K562 (cell line): ENCODE results near the gene RND1. TPM values are rescaled to one million over a fixed set of nuclear protein-coding genes. Genes with fewer than 3 reads are reported as not detected.

ENCODE experiments used
- ATAC-seq: fragments of 200-7000 bp; cut with Tn5 transposase; 3 replicates; pipeline ENCODE4 v1.9.1; 2020; ENCODE audit warnings: moderate library complexity
- BruUV-seq: library from RNA; stranded (reverse); fragments of 400-500 nt; replicated peaks from 2 replicates; lab custom pipeline; 2021; lab: Mats Ljungman, UMichigan
- CTCF ChIA-PET: fragments of 300-600 bp; formaldehyde crosslinking; extraction: SDS; loops from one replicate; lab custom pipeline; 2021; ENCODE audit warnings: low intra/inter-chr PET ratio; lab: Yijun Ruan, JAX
- POLR2A ChIA-PET: fragments of 300-600, 350-650 bp; sonication (Branson Sonifier 250); formaldehyde crosslinking; extraction: SDS; loops from one replicate; lab custom pipeline; 2021; ENCODE audit warnings: antibody characterized with exemption, inconsistent platforms; lab: Yijun Ruan, JAX
- DNase-seq, 4 experiments: peaks; one replicate each; pipeline versions ENCODE4 v3.0.0 to v3.0.0-alpha.2; 2011 to 2018; ENCODE audit warnings: low spot score in 3 of 4, mixed read lengths in 3 of 4; ENCODE audit errors: extremely low read depth in 1 of 4
- FAIRE-seq: peaks from 2 replicates; lab custom pipeline; 2011; peaks lifted over from hg19 to GRCh38; lab: Jason Lieb, UNC
- H2AFZ ChIP-seq: 2 replicates; pipeline ENCODE4 v1.6.0; 2011; ENCODE audit warnings: low read depth, low read length, control low read depth, inconsistent platforms
- H3K27ac ChIP-seq: fragments of 200-600 bp; 3 replicates; pipeline ENCODE4 v1.8.0; 2011; ENCODE audit warnings: low read depth, mild to moderate bottlenecking, control low read depth, inconsistent platforms, low read length, moderate library complexity, mixed read lengths; ENCODE audit errors: extremely low read depth
- H3K27me3 ChIP-seq, 2 experiments: fragments of 300-600 bp in 1 of 2; 2 replicates in 1 of 2; 3 replicates in 1 of 2; pipeline versions ENCODE4 v1.6.0 to v1.8.0; 2011; ENCODE audit warnings: inconsistent platforms in 2 of 2, low read length in 2 of 2, mild to moderate bottlenecking in 1 of 2, mixed read lengths in 1 of 2, moderate library complexity in 1 of 2; ENCODE audit not compliant: control insufficient read depth in 2 of 2, insufficient read depth in 2 of 2
- H3K36me3 ChIP-seq: fragments of 300-600 bp; 3 replicates; pipeline ENCODE4 v1.8.0; 2011; ENCODE audit warnings: mild to moderate bottlenecking, low read length, inconsistent platforms; ENCODE audit not compliant: control insufficient read depth, insufficient read depth
- H3K4me1 ChIP-seq, 2 experiments: fragments of 200-600 bp in 1 of 2; replicated peaks in 1 of 2; 2 replicates in 1 of 2; 3 replicates in 1 of 2; pipeline versions ENCODE4 v1.5.1 to v1.8.0; 2011; ENCODE audit warnings: inconsistent platforms in 2 of 2, low read length in 2 of 2, mild to moderate bottlenecking in 1 of 2, mixed read lengths in 1 of 2, moderate library complexity in 1 of 2; ENCODE audit not compliant: control insufficient read depth in 2 of 2, insufficient read depth in 2 of 2
- H3K4me2 ChIP-seq: 2 replicates; pipeline ENCODE4 v1.6.1; 2011; ENCODE audit warnings: low read length, control low read depth, inconsistent platforms, mixed read lengths; ENCODE audit not compliant: insufficient read depth
- H3K4me3 ChIP-seq: fragments of 200-600 bp; sonication (generic), shearing (Covaris generic); 2 replicates; pipeline ENCODE4 v1.5.1; 2016; ENCODE audit warnings: control low read depth, inconsistent platforms
- H3K79me2 ChIP-seq: fragments of 200-600 bp; 3 replicates; pipeline ENCODE4 v1.8.0; 2011; ENCODE audit warnings: low read length, inconsistent platforms; ENCODE audit not compliant: control insufficient read depth, insufficient read depth
- H3K9ac ChIP-seq, 2 experiments: 2 replicates each; pipeline versions ENCODE4 v1.6.0 to v1.6.1; 2011; ENCODE audit warnings: low read depth in 2 of 2, low read length in 2 of 2, control low read depth in 1 of 2, inconsistent platforms in 1 of 2, mild to moderate bottlenecking in 1 of 2, mixed read lengths in 1 of 2; ENCODE audit not compliant: insufficient read depth in 1 of 2
- H3K9me1 ChIP-seq: one replicate; pipeline ENCODE4 v1.6.0; 2011; ENCODE audit warnings: inconsistent platforms, mild to moderate bottlenecking, low read length, moderate library complexity; ENCODE audit not compliant: control insufficient read depth, insufficient read depth
- H3K9me3 ChIP-seq: replicated peaks from 2 replicates; pipeline ENCODE4 v1.5.1; 2011; ENCODE audit warnings: low read depth, low read length, inconsistent platforms; ENCODE audit not compliant: control insufficient read depth, insufficient read depth
- H4K20me1 ChIP-seq: replicated peaks from 2 replicates; pipeline ENCODE4 v1.6.1; 2011; ENCODE audit warnings: low read length, inconsistent platforms, mixed read lengths; ENCODE audit not compliant: control insufficient read depth, insufficient read depth
- ARID1B ChIP-seq: fragments of 450-650 bp; IDR thresholded peaks from 2 replicates; pipeline ENCODE4 v1.6.1; 2016; ENCODE audit warnings: antibody characterized with exemption, mild to moderate bottlenecking, inconsistent platforms
- BRF1 ChIP-seq: IDR thresholded peaks from 3 replicates; pipeline ENCODE4 v1.6.1; 2011; ENCODE audit warnings: borderline replicate concordance, mild to moderate bottlenecking; ENCODE audit not compliant: insufficient read length; ENCODE audit errors: extremely low read depth
- CREBBP ChIP-seq: IDR thresholded peaks from one replicate; pipeline ENCODE4 v1.6.1; 2012; ENCODE audit warnings: low read depth, mild to moderate bottlenecking, control low read depth, inconsistent platforms, low read length
- GTF2E2 ChIP-seq: fragments of 200-800 bp; sonication (Bioruptor generic); IDR thresholded peaks from 2 replicates; pipeline ENCODE4 v1.6.1; 2016; ENCODE audit warnings: missing genetic modification characterization, missing compliant biosample characterization
- MEF2A ChIP-seq: IDR thresholded peaks from 2 replicates; pipeline ENCODE4 v1.6.1; 2011; ENCODE audit warnings: low read depth, mild to moderate bottlenecking, low read length, moderate library complexity; ENCODE audit not compliant: control insufficient read depth
- MTA1 ChIP-seq: fragments of 450-650 bp; IDR thresholded peaks from 2 replicates; pipeline ENCODE4 v1.6.1; 2017; ENCODE audit warnings: borderline replicate concordance
- NBN ChIP-seq: fragments of 450-650 bp; IDR thresholded peaks from 2 replicates; pipeline ENCODE4 v1.6.1; 2016; ENCODE audit warnings: low read depth, mild to moderate bottlenecking
- NELFE ChIP-seq: IDR thresholded peaks from 2 replicates; pipeline ENCODE4 v1.6.1; 2011; ENCODE audit warnings: mild to moderate bottlenecking; ENCODE audit not compliant: insufficient read depth, insufficient read length
- NFYB ChIP-seq: IDR thresholded peaks from 2 replicates; pipeline ENCODE4 v1.6.1; 2011; ENCODE audit warnings: mild to moderate bottlenecking, moderate library complexity; ENCODE audit not compliant: insufficient read length; ENCODE audit errors: extremely low read depth
- SAP30 ChIP-seq: fragments of 200-600 bp; sonication (generic); IDR thresholded peaks from 2 replicates; pipeline ENCODE4 v1.6.1; 2012; ENCODE audit warnings: borderline replicate concordance, low read depth, mild to moderate bottlenecking, moderate library complexity, low read length, control low read depth, inconsistent platforms; ENCODE audit not compliant: insufficient read depth, poor library complexity, severe bottlenecking
- SUPT5H ChIP-seq: fragments of 450-650 bp; IDR thresholded peaks from 2 replicates; pipeline ENCODE4 v1.6.1; 2016
- TRIM28 ChIP-seq: fragments of 450-650 bp; IDR thresholded peaks from 2 replicates; pipeline ENCODE4 v1.6.1; 2017
- ZKSCAN1 ChIP-seq: fragments of 150-350 bp; IDR thresholded peaks from 2 replicates; pipeline ENCODE4 v1.6.1; 2016; ENCODE audit warnings: low read depth, low read length
- ZNF274 ChIP-seq: IDR thresholded peaks from 2 replicates; pipeline ENCODE4 v1.6.1; 2011; ENCODE audit warnings: low read depth, mild to moderate bottlenecking, low read length, moderate library complexity, borderline replicate concordance
- WGBS: fragments of 100-300 bp; shearing (Covaris generic); methylation state at CpG from one replicate; pipeline ENCODE4 v1.1.6; 2016; ENCODE audit warnings: low coverage, mixed read lengths; ENCODE audit not compliant: insufficient coverage; ENCODE audit errors: missing lambda C conversion rate; 5-methylcytosine and 5-hydroxymethylcytosine counted together
- in situ Hi-C: fragments of 300-500 bp; cut with MboI; formaldehyde crosslinking; loops from 4 replicates; pipeline ENCODE4 v1.15.0; 2018; ENCODE audit warnings: inconsistent platforms, mixed read lengths
- intact Hi-C: fragments of 100-400 bp; cut with micrococcal nuclease; formaldehyde crosslinking; loops from 2 replicates; pipeline ENCODE4 v1.14.2; 2022
- polyA plus RNA-seq, 8 experiments: library from polyadenylated mRNA; depleted of rRNA in 4 of 8; stranded (reverse) in 5 of 8; unstranded in 3 of 8; fragments of >200 nt; fragmentation: Nextera tagmentation in 2 of 8; fragmentation: Illumina TruSeq in 1 of 8; extraction: Ambion mirVana in 2 of 8; extraction: Trizol in 1 of 8; gene quantifications; 2 replicates each; pipeline versions ENCODE4 v1.2.1 to v1.2.3, GENCODE V29; 2011 to 2014; ENCODE audit warnings: inconsistent platforms in 1 of 8, missing spikeins in 1 of 8
- total RNA-seq, 7 experiments: library from RNA; depleted of rRNA in 6 of 7; stranded (reverse); fragments of >200 nt in 6 of 7; fragmentation: Illumina TruSeq in 2 of 7; extraction: Trizol in 2 of 7; gene quantifications; 2 replicates each; pipeline versions ENCODE4 v1.2.1 to v1.2.3, GENCODE V29; 2011 to 2021; ENCODE audit warnings: low replicate concordance in 1 of 7
- TF ChIP-seq, protein P1 (sequence below): fragments of 450-650 bp; IDR thresholded peaks from 2 replicates; pipeline ENCODE4 v1.6.1; 2016; ENCODE audit warnings: antibody characterized with exemption
- TF ChIP-seq, protein P2 (sequence below): fragments of 250-450 bp; sonication (Bioruptor Pico); IDR thresholded peaks from 2 replicates; pipeline ENCODE4 v1.5.0; 2021
- TF ChIP-seq, protein P3 (sequence below), 2 experiments: fragments of 450-650 bp in 1 of 2; sonication (generic) in 1 of 2; formaldehyde crosslinking; conservative IDR thresholded peaks; 2 replicates each; pipeline versions ENCODE4 v1.4.0 to v1.8.1; 2020 to 2022; ENCODE audit warnings: mild to moderate bottlenecking in 1 of 2, missing genetic modification reagents in 1 of 2

RND1 gene
- total and polyA plus RNA-seq, 9 of the 15 experiments (the other 6 are each of a cell fraction or from before 2014, with no cell fraction given): 0.18 to 0.78 (median 0.58) TPM; not detected in 2

DNA sequence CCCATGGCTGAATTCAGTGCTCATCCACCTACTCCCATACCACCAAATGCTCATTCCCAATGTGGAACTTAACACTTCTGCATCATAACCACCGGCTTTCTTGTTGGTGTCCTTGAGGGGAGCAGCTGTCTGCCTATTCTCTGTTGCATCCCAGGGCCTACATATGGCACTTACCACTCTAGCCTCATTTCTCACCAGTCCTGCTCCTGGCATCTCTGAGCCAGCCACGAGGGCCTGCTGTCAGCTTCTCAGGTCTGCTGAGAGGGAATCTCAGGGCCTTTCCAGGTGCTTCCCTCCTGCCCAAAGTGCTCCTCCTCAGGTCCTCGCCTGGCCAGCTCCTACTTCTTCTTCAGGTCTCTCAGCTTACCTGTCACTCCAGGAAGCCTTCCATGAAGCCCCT is 24.0 kb upstream of the RND1 start:
- H3K36me3 ChIP-seq: no peaks in the 10 kb centered on the region
- ATAC-seq: no peak
- H3K9ac ChIP-seq: 0 out of 4 replicates have a peak overlapping the region, but pooled peaks of 1 of the 2 experiments have one; percentile 33
- POLR2A ChIA-PET: interaction anchor here (0.6 to 5.0 kb wide), 6 partner anchors 23 to 442 kb away, joined by 3 to 23 read pairs (median 4); partner anchors contain the start of genes DDX23 and RND1
- TF ChIP-seq ARID1B: no peak
- no peak for TF ChIP-seq SAP30
- no peak for TF ChIP-seq NELFE
- TF ChIP-seq, protein P1, sequence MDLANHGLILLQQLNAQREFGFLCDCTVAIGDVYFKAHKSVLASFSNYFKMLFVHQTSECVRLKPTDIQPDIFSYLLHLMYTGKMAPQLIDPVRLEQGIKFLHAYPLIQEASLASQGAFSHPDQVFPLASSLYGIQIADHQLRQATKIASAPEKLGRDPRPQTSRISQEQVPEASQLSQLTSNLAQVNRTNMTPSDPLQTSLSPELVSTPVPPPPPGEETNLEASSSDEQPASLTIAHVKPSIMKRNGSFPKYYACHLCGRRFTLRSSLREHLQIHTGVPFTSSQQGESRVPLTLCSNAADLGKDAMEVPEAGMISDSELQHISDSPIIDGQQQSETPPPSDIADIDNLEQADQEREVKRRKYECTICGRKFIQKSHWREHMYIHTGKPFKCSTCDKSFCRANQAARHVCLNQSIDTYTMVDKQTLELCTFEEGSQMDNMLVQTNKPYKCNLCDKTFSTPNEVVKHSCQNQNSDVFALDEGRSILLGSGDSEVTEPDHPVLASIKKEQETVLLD: no peak
- TF ChIP-seq NFYB: no peak
- TF ChIP-seq ZNF274: no peak
- TF ChIP-seq BRF1: no peak
- TF ChIP-seq CREBBP: no peak
- TF ChIP-seq NBN: no peak
- TF ChIP-seq MTA1: no peak
- no peak for TF ChIP-seq TRIM28
- TF ChIP-seq GTF2E2 (tag): no peak
- TF ChIP-seq, protein P2, sequence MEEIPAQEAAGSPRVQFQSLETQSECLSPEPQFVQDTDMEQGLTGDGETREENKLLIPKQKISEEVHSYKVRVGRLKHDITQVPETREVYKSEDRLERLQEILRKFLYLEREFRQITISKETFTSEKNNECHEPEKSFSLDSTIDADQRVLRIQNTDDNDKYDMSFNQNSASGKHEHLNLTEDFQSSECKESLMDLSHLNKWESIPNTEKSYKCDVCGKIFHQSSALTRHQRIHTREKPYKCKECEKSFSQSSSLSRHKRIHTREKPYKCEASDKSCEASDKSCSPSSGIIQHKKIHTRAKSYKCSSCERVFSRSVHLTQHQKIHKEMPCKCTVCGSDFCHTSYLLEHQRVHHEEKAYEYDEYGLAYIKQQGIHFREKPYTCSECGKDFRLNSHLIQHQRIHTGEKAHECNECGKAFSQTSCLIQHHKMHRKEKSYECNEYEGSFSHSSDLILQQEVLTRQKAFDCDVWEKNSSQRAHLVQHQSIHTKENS (CRISPR knock-in tag): no peak
- no peak for TF ChIP-seq SUPT5H
- TF ChIP-seq ZKSCAN1: no peak
- TF ChIP-seq MEF2A: no peak
- TF ChIP-seq, protein P3, sequence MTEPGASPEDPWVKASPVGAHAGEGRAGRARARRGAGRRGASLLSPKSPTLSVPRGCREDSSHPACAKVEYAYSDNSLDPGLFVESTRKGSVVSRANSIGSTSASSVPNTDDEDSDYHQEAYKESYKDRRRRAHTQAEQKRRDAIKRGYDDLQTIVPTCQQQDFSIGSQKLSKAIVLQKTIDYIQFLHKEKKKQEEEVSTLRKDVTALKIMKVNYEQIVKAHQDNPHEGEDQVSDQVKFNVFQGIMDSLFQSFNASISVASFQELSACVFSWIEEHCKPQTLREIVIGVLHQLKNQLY (CRISPR knock-in tag; conservative IDR thresholded peaks at IDR 0.05): no peak
- no peaks in the 10 kb centered on the region for H4K20me1 ChIP-seq
- no peaks in the 10 kb centered on the region for H3K9me1 ChIP-seq
- H3K4me2 ChIP-seq: no peak overlapping the region
- intact Hi-C loops (loop anchor here (1.0 to 5.0 kb wide), 3 partner anchors 36 to 137 kb away; no protein-coding TSS in a partner anchor), in situ Hi-C loops (no loop called here)
- FAIRE-seq: no peak
- CTCF ChIA-PET: interaction anchor here (3.0 kb wide), 1 partner anchor 37 kb away, joined by 47 read pairs; the partner anchor contains the start of gene DDX23
- no peak overlapping the region for H3K27ac ChIP-seq
- H2AFZ ChIP-seq: no peak overlapping the region
- no peaks in the 10 kb centered on the region for H3K79me2 ChIP-seq
- peaks cover 5 to 7% of the 10 kb centered on the region in 2 experiments; a peak in 2 of 5 replicates for H3K27me3 ChIP-seq
- peaks cover 5 to 6% of the 10 kb centered on the region in 2 experiments; a peak in 4 of 5 replicates for H3K4me1 ChIP-seq
- H3K4me3 ChIP-seq: no peak overlapping the region
- H3K9me3 ChIP-seq: no peaks in the 10 kb centered on the region
- 25% methylated on average over 3 of the region's 3 CpGs for WGBS
- BruUV-seq: no TSS peak
- no peak for DNase-seq
